GM18873 (cell line): ENCODE results near the gene NEK10.
"Not testable (repeated sequence)": the region's sequence is repeated elsewhere in the genome, so short reads cannot be mapped to it uniquely, and the experiment has no call there.

Experiments
- ATAC-seq: cut with Tn5 transposase; IDR thresholded peaks from one replicate; pipeline ENCODE4 v1.9.1; 2021; ENCODE audit warnings: mild to moderate bottlenecking, moderate library complexity, moderate number of reproducible peaks; ENCODE audit not compliant: unreplicated experiment, low FRiP score

Gene NEK10

GRCh38 chr3:27319847-27320526 lies 49.2 kb downstream of the NEK10 start:
- no peak for ATAC-seq

- no peak for ATAC-seq
These were observed 49.9 kb downstream of the NEK10 start for GRCh38 chr3:27319304-27319703.

- no peak for ATAC-seq
These were observed 52.1 kb downstream of the NEK10 start for GRCh38 chr3:27317096-27317495.

GRCh38 chr3:27315003-27315402 lies 54.2 kb downstream of the NEK10 start:
- ATAC-seq = no peak

GRCh38 chr3:27312044-27312668 lies 57.0 kb downstream of the NEK10 start:
- peak; percentile 89 for ATAC-seq

- ATAC-seq = no peak
These were observed 57.8 kb downstream of the NEK10 start for GRCh38 chr3:27311400-27311799.

- ATAC-seq = no peak
These were observed 58.5 kb downstream of the NEK10 start for GRCh38 chr3:27310688-27311087.

- ATAC-seq = no peak
These were observed 61.6 kb downstream of the NEK10 start for GRCh38 chr3:27307566-27307965.

GRCh38 chr3:27302891-27303290 lies 66.3 kb downstream of the NEK10 start:
- no peak for ATAC-seq

- ATAC-seq = not testable (repeated sequence)
These were observed 70.2 kb downstream of the NEK10 start for GRCh38 chr3:27298981-27299380.

- ATAC-seq = no peak
These were observed 75.2 kb downstream of the NEK10 start for GRCh38 chr3:27293939-27294338.

GRCh38 chr3:27290760-27291159 lies 78.4 kb downstream of the NEK10 start:
- ATAC-seq = no peak

GRCh38 chr3:27289769-27290413 lies 79.3 kb downstream of the NEK10 start:
- no peak for ATAC-seq

- no peak for ATAC-seq
These were observed 82.1 kb downstream of the NEK10 start for GRCh38 chr3:27287052-27287451.

- not testable (repeated sequence) for ATAC-seq
These were observed 82.7 kb downstream of the NEK10 start for GRCh38 chr3:27286467-27286866.

- ATAC-seq = no peak
These were observed 83.5 kb downstream of the NEK10 start for GRCh38 chr3:27285668-27286067.

- ATAC-seq = no peak
These were observed 87.5 kb downstream of the NEK10 start for GRCh38 chr3:27281671-27282150.

GRCh38 chr3:27279123-27279522 lies 90.1 kb downstream of the NEK10 start:
- ATAC-seq = no peak

GRCh38 chr3:27278383-27279055 lies 90.7 kb downstream of the NEK10 start:
- ATAC-seq = no peak

GRCh38 chr3:27275441-27275990 lies 93.7 kb downstream of the NEK10 start:
- ATAC-seq = no peak

- ATAC-seq = no peak
These were observed 97.3 kb downstream of the NEK10 start for GRCh38 chr3:27271890-27272289.
